Karpas-422 (cell line): ENCODE data around the gene SLC30A10. TPM values are rescaled to one million over a fixed set of nuclear protein-coding genes. Genes with fewer than 3 reads are reported as not detected.

ENCODE experiments used
- DNase-seq: peaks from one replicate; pipeline ENCODE4 v3.0.0-alpha.2; 2015
- H2AFZ ChIP-seq: fragments of 200-600 bp; sonication (generic); 2 replicates; pipeline ENCODE4 v1.6.1; 2014; ENCODE audit warnings: antibody characterized with exemption, low read length, mixed read lengths
- H3K27ac ChIP-seq: fragments of 200-600 bp; sonication (generic); 2 replicates; pipeline ENCODE4 v1.5.1; 2014; ENCODE audit warnings: mild to moderate bottlenecking, low read length, moderate library complexity
- H3K27me3 ChIP-seq: fragments of 200-600 bp; sonication (generic); 2 replicates; pipeline ENCODE4 v1.6.1; 2014; ENCODE audit warnings: low read length, mixed read lengths
- H3K36me3 ChIP-seq: fragments of 200-600 bp; sonication (generic); 2 replicates; pipeline ENCODE4 v1.6.1; 2014; ENCODE audit warnings: low read length, mixed read lengths; ENCODE audit not compliant: insufficient read depth
- H3K4me1 ChIP-seq: fragments of 200-600 bp; sonication (generic); 2 replicates; pipeline ENCODE4 v1.6.1; 2014; ENCODE audit warnings: mild to moderate bottlenecking, low read length, mixed read lengths
- H3K4me2 ChIP-seq: fragments of 200-600 bp; sonication (generic); 2 replicates; pipeline ENCODE4 v1.6.1; 2014; ENCODE audit warnings: low read length, low read depth, mild to moderate bottlenecking; ENCODE audit not compliant: poor library complexity, severe bottlenecking
- H3K4me3 ChIP-seq: fragments of 200-600 bp; sonication (generic); 2 replicates; pipeline ENCODE4 v1.5.1; 2014; ENCODE audit warnings: mild to moderate bottlenecking, antibody characterized with exemption, low read length, mixed read lengths
- H3K79me2 ChIP-seq: fragments of 200-600 bp; sonication (generic); 2 replicates; pipeline ENCODE4 v1.6.1; 2014; ENCODE audit warnings: mild to moderate bottlenecking, low read length, mixed read lengths
- H3K9ac ChIP-seq: fragments of 200-600 bp; sonication (generic); 2 replicates; pipeline ENCODE4 v1.6.0; 2014; ENCODE audit warnings: low read length
- H3K9me2 ChIP-seq: fragments of 200-600 bp; sonication (generic), shearing (Covaris generic); replicated peaks from 2 replicates; pipeline ENCODE4 v1.6.0; 2014; ENCODE audit warnings: mild to moderate bottlenecking, low read length, moderate library complexity; ENCODE audit not compliant: insufficient read depth
- H3K9me3 ChIP-seq: fragments of 300-700, 200-600 bp; sonication (generic); 2 replicates; pipeline ENCODE4 v1.6.1; 2014; ENCODE audit warnings: low read length, mixed read lengths
- H4K20me1 ChIP-seq: fragments of 200-600 bp; sonication (generic); 2 replicates; pipeline ENCODE4 v1.6.1; 2014; ENCODE audit warnings: mild to moderate bottlenecking, antibody characterized with exemption, low read length, low read depth; ENCODE audit not compliant: insufficient read depth
- total RNA-seq: library from RNA; depleted of rRNA; stranded (reverse); fragments of >200 nt; shearing (Covaris generic); gene quantifications from 2 replicates; pipeline ENCODE4 v1.2.3, GENCODE V29; 2014; ENCODE audit warnings: low replicate concordance; rRNA removed

The SLC30A10 gene
- total RNA-seq, result not detected in 2 replicates

DNA sequence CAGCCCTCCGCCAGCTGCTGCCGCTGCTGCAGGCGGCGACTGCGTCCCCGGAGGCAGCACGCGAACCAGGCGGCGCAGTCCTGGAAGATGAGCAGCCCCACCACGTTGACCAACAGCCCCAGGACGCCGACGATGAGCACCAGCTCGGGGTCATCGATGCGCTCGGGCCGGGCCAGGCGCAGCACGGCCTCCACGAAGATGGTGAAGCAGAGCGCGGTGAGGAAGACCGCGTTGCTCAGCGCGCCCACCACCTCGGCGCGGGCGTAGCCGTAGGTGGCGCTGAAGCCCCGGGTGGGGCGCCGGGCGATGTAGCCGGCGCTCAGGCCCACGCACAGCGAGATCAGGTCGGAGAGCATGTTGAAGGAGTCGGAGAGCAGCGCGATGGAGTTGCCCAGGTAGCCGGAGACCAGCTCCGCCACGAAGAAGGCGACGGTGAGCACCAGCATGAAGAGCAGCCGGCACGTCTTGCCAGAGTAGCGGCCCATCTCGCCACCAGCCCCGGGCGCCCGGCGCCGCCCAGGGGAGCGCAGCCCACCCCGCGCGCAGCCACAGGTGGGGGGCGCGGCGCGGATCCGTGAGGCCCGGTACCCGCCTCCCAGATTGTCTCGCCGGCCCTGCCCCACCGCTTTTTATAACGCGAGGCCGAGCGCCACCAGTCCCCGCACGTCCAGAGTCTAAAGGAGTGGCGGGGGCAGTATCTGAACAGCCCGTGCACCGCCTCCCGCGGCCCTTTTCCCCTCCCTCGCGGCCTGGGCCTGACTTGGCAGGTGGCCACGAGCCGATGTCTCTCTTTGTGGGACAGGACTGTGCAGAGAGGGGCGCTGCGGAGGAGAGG, at the start of gene SLC30A10:
Gene SLC30A10 (minus strand): TSS at position 602 of the 835 bp plus-strand sequence. CDS start 117 bp downstream, at position 485.
- no peak within 1 kb of the TSS for H3K27ac ChIP-seq
- H3K4me1 ChIP-seq, result no peaks in the 10 kb centered on the region
- no peak within 1 kb of the TSS for H3K4me3 ChIP-seq
- DNase-seq, result no peak
- H3K9me2 ChIP-seq, result no peaks in the 10 kb centered on the region
- no peak within 1 kb of the TSS for H2AFZ ChIP-seq
- H3K27me3 ChIP-seq, result no peaks in the 10 kb centered on the region
- no peaks in the 10 kb centered on the region for H3K79me2 ChIP-seq
- no peaks in the 10 kb centered on the region for H3K36me3 ChIP-seq
- no peaks in the 10 kb centered on the region for H3K9me3 ChIP-seq
- no peak within 1 kb of the TSS for H3K9ac ChIP-seq
- H4K20me1 ChIP-seq, result no peaks in the 10 kb centered on the region
- H3K4me2 ChIP-seq, result no peak within 1 kb of the TSS

DNA sequence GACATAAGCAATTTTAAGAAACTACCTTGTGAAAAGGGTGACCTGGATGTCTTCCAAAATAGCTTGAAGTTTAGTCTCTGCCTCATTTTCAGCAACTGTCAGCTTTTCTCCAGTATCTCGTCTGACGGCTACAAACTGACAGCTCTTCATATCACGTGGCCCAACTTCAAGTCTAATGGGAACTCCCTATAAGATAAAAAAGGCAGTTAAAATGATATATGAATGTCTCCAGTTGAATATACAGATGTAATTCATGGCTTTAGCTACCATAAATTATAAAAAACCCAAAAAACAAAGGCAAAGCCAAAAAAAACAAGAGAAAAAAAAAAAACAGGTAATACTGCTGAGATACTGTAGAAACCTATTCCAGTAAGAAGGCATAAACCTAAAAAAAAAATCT, 44.9 kb upstream of the SLC30A10 start:
- H3K36me3 ChIP-seq, result peaks cover 79% of the 10 kb centered on the region

DNA sequence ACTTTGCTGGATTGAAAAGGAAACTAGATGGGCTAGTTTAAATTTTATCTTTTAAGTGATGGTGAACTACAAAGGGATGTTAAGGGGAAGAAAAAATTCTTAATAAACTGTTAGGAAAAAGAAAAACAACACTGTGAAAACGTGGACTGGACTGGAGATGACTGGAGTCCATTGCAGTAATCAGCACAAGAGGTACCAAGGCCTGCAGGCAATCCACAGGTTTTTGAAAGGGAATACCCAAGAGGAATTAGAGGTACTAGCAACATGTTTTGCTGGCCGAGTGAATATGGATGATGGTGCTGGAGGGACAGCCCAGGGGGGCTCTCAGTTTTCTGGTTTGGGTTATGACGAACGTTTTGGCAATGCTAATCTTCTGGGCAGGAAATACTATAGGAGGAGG, 39.0 kb upstream of the SLC30A10 start:
- H3K27ac ChIP-seq, result no peak overlapping the region
- no peak for DNase-seq
- H3K4me3 ChIP-seq, result no peak overlapping the region
- no peak overlapping the region for H3K9ac ChIP-seq
- no peaks in the 10 kb centered on the region; the same call in 1 of the 2 replicates for H4K20me1 ChIP-seq
- H3K4me2 ChIP-seq, result no peak overlapping the region
- no peaks in the 10 kb centered on the region for H3K4me1 ChIP-seq
- no peaks in the 10 kb centered on the region for H3K27me3 ChIP-seq
- no peaks in the 10 kb centered on the region for H3K9me2 ChIP-seq
- peaks cover 30% of the 10 kb centered on the region for H3K36me3 ChIP-seq
- no peaks in the 10 kb centered on the region for H3K79me2 ChIP-seq
- H3K9me3 ChIP-seq, result no peaks in the 10 kb centered on the region
- no peak overlapping the region for H2AFZ ChIP-seq

More for the DNA sequence above, 44.9 kb upstream of the SLC30A10 start:
- H3K9ac ChIP-seq, result no peak overlapping the region
- H2AFZ ChIP-seq, result no peak overlapping the region
- 0 out of 2 replicates have a peak, but pooled peaks cover 6% of the 10 kb centered on the region for H4K20me1 ChIP-seq
- peaks cover 4% of the 10 kb centered on the region; the same call in 1 of the 2 replicates for H3K79me2 ChIP-seq
- H3K9me3 ChIP-seq, result no peaks in the 10 kb centered on the region
- H3K4me1 ChIP-seq, result no peaks in the 10 kb centered on the region
- H3K27ac ChIP-seq, result no peak overlapping the region
- no peak overlapping the region for H3K4me2 ChIP-seq
- DNase-seq, result no peak
- no peak overlapping the region for H3K4me3 ChIP-seq
- no peaks in the 10 kb centered on the region for H3K27me3 ChIP-seq
- H3K9me2 ChIP-seq, result no peaks in the 10 kb centered on the region

DNA sequence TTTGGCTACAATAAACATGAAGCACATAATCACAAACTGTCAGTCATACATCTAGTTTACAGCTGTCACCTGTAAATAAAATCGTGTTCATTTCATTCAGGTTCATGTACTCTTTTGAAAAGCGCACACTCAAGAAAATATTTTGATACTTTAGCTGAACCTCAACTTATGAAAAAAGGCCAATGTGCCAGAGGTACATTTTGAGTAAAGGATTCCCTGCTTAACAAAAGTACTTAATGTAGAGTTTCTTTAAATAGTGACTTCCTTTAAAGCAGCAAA, 37.7 kb upstream of the SLC30A10 start:
- Histone ChIP-seq H3K27me3 (no peaks in the 10 kb centered on the region), H3K4me1 (no peaks in the 10 kb centered on the region), H3K27ac (no peak overlapping the region), H4K20me1 (no peaks in the 10 kb centered on the region; the same call in 1 of the 2 replicates), H3K9me2 (no peaks in the 10 kb centered on the region), H3K79me2 (no peaks in the 10 kb centered on the region), H3K9ac (no peak overlapping the region), H3K9me3 (no peaks in the 10 kb centered on the region), H3K4me2 (no peak overlapping the region), H3K36me3 (peaks cover 21% of the 10 kb centered on the region), H3K4me3 (no peak overlapping the region), H2AFZ (no peak overlapping the region)
- no peak for DNase-seq

DNA sequence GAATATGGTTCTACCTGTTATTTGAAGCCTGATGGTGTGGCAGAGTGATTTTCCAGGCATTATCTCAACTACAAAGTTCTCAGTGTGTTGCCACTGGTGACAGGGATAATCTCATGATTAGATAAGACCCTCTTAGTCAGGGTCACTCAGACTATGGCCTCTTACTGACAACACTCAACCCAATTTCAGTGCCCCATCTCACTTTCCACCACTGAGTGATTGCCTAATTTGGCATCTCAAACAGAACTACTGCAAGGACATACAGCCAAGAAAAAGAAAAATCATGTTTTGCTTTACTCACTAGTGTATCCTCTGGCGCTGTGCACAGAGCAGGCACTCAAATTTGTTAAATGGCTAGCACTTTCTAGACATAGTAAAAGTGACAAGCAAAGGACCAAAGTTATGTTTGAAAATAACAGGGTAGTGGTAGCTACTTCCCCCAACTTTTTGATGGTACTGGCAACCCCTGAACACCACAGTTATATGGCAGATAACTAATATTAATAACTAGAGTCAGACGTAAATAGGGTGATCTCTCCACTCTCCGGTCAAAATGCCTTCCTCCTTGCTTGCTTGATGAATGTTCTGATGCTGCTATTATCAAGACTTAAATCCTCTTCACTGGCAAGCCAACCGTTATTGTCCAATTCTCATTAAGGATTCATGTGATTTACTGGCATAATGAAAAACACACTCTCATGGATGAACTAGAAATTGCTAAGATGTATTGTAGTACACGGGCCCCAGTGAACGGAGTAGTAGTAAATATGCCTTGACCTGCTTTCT, 37.1 kb upstream of the SLC30A10 start:
- Histone ChIP-seq H3K4me2 (no peak overlapping the region), H3K4me1 (no peaks in the 10 kb centered on the region), H3K36me3 (peaks cover 18% of the 10 kb centered on the region), H4K20me1 (no peaks in the 10 kb centered on the region; the same call in 1 of the 2 replicates), H3K9me3 (no peaks in the 10 kb centered on the region), H3K79me2 (no peaks in the 10 kb centered on the region), H3K27me3 (no peaks in the 10 kb centered on the region), H3K4me3 (no peak overlapping the region), H3K9ac (no peak overlapping the region), H2AFZ (no peak overlapping the region), H3K9me2 (no peaks in the 10 kb centered on the region), H3K27ac (no peak overlapping the region)
- DNase-seq, result no peak

DNA sequence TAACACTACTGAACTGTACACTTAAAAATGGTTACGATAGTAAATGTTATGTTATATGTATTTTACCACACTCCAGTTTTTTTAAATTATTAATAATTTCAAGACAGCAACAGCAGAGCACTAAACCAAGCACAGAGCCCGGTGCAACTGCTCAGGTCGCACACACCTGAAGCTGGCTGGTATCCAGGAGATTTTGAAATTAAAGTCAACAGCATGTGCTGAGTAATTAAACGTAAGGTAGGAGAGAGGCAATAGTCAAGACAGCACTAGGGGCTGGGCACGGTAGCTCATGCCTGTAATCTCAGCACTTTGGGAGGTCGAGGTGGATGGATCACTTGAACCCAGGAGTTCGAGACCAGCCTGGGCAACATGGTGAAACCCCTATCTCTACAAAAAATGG, 35.1 kb upstream of the SLC30A10 start:
- no peak overlapping the region for H3K4me2 ChIP-seq

DNA sequence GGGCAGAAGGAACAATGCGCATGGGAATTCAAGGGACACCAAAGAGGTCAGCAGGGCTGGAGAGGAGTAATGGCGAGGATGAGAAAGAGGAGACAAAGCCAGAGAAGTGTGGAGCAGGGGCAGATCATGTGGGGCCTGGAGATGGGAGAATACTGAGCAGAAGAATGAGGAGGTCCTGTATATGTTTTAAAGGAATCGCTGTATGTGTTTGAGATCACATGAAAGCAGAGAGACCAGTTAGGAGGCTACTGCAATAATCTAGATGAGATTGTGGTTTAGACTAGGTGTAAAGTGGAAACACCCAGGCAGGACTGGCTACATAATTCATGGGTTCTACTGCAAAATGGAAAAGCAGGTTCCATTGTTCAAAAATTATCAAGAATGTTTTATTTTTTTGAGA, 33.3 kb upstream of the SLC30A10 start:
- no peak overlapping the region for H3K4me2 ChIP-seq
- H4K20me1 ChIP-seq, result no peaks in the 10 kb centered on the region; the same call in 1 of the 2 replicates
- no peaks in the 10 kb centered on the region for H3K9me2 ChIP-seq
- H3K9ac ChIP-seq, result no peak overlapping the region
- H3K4me1 ChIP-seq, result no peaks in the 10 kb centered on the region
- H3K27me3 ChIP-seq, result no peaks in the 10 kb centered on the region
- H3K27ac ChIP-seq, result no peak overlapping the region
- H3K79me2 ChIP-seq, result no peaks in the 10 kb centered on the region
- H3K9me3 ChIP-seq, result no peaks in the 10 kb centered on the region
- no peak overlapping the region for H2AFZ ChIP-seq
- no peaks in the 10 kb centered on the region for H3K36me3 ChIP-seq
- no peak overlapping the region for H3K4me3 ChIP-seq
- no peak for DNase-seq

More for the DNA sequence above, 35.1 kb upstream of the SLC30A10 start:
- H3K36me3 ChIP-seq, result peaks cover 2% of the 10 kb centered on the region
- no peaks in the 10 kb centered on the region for H3K4me1 ChIP-seq
- no peak overlapping the region for H3K9ac ChIP-seq
- no peaks in the 10 kb centered on the region for H3K9me3 ChIP-seq
- DNase-seq, result no peak
- H4K20me1 ChIP-seq, result no peaks in the 10 kb centered on the region; the same call in 1 of the 2 replicates
- no peaks in the 10 kb centered on the region for H3K79me2 ChIP-seq
- no peaks in the 10 kb centered on the region for H3K27me3 ChIP-seq
- H3K9me2 ChIP-seq, result no peaks in the 10 kb centered on the region
- H3K4me3 ChIP-seq, result no peak overlapping the region
- H2AFZ ChIP-seq, result no peak overlapping the region
- H3K27ac ChIP-seq, result no peak overlapping the region

DNA sequence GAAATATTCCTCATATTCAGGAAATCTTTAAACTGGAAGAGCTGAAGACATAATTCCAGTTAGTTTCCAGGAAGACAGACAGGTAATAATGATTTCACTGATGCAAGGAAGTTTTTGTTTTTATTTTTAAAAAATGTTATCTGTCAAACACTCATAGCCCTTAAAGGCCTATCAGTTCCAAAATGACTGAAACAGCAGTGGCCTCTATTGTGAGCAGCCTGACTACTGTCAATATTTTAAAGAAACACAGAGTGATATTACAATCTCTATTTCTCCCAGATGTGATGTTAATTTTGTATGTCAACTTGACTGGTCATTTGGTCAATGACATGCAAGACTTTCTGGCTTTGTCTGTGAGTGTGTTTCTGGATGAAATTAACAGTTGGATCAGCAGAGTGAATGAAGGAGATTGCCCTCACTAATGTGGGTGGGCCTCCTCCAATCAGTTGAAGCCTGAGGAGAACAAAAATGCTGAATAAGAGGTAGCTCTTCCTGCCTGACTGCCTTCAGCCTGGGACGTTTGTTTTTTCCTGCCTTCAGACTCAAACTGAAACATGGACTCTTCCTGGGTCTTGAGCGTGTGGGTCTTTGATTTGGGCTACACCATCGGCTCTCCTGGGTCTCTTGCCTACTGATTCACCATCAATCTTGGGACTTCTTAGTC, 31.3 kb upstream of the SLC30A10 start:
- H2AFZ ChIP-seq, result no peak overlapping the region
- DNase-seq, result no peak

More for the DNA sequence above, 31.3 kb upstream of the SLC30A10 start:
- no peak overlapping the region for H3K4me3 ChIP-seq
- no peaks in the 10 kb centered on the region for H3K27me3 ChIP-seq
- H3K4me2 ChIP-seq, result no peak overlapping the region
- H3K27ac ChIP-seq, result no peak overlapping the region
- H3K9me2 ChIP-seq, result no peaks in the 10 kb centered on the region
- no peaks in the 10 kb centered on the region for H4K20me1 ChIP-seq
- H3K9me3 ChIP-seq, result no peaks in the 10 kb centered on the region
- no peaks in the 10 kb centered on the region for H3K4me1 ChIP-seq
- H3K79me2 ChIP-seq, result no peaks in the 10 kb centered on the region
- no peak overlapping the region for H3K9ac ChIP-seq
- no peaks in the 10 kb centered on the region for H3K36me3 ChIP-seq
